Stimulated activated CD8-positive, alpha-beta memory T cell treated with anti-CD3 and anti-CD28 coated beads, Interleukin-7, amount 100 ng/mL, for 48 hours (primary cell): ENCODE measurements around the gene SLC25A19.

Source experiments
- DNase-seq, 2 donors: peaks; one replicate each; pipeline ENCODE4 v3.0.0-alpha.2; 2020; ENCODE audit warnings: low read depth in 1 of 2; ENCODE audit errors: extremely low read depth in 1 of 2

The SLC25A19 gene

GRCh38 chr17:75289115-75289831, at the start of gene SLC25A19:
TSS of gene SLC25A19 (minus strand) at chr17:75289433. CDS start at chr17:75286764, 2,669 bp downstream.
- DNase-seq, result peak; percentile 95 to 98

GRCh38 chr17:75338335-75338734, 49.1 kb upstream of the SLC25A19 start:
- no peak for DNase-seq

- no peak for DNase-seq
Observed at GRCh38 chr17:75335315-75335714, 46.1 kb upstream of the SLC25A19 start.

- no peak for DNase-seq
Observed at GRCh38 chr17:75334723-75335122, 45.5 kb upstream of the SLC25A19 start.

- DNase-seq, result no peak
Observed at GRCh38 chr17:75331671-75332070, 42.4 kb upstream of the SLC25A19 start.

- no peak for DNase-seq
Observed at GRCh38 chr17:75327757-75328156, 38.5 kb upstream of the SLC25A19 start.

GRCh38 chr17:75326226-75326848, 37.1 kb upstream of the SLC25A19 start:
- no peak for DNase-seq

GRCh38 chr17:75325827-75326225, 36.6 kb upstream of the SLC25A19 start:
- no peak for DNase-seq

- DNase-seq, result no peak
Observed at GRCh38 chr17:75325348-75325747, 36.1 kb upstream of the SLC25A19 start.

GRCh38 chr17:75321506-75321905, 32.3 kb upstream of the SLC25A19 start:
- DNase-seq, result no peak

GRCh38 chr17:75319904-75320691, 30.9 kb upstream of the SLC25A19 start:
- no peak for DNase-seq

- DNase-seq, result no peak
Observed at GRCh38 chr17:75318615-75319222, 29.5 kb upstream of the SLC25A19 start.

- no peak for DNase-seq
Observed at GRCh38 chr17:75318211-75318610, 29.0 kb upstream of the SLC25A19 start.

- no peak for DNase-seq
Observed at GRCh38 chr17:75317671-75318070, 28.4 kb upstream of the SLC25A19 start.

GRCh38 chr17:75316253-75316652, 27.0 kb upstream of the SLC25A19 start:
- no peak for DNase-seq

GRCh38 chr17:75315541-75316243, 26.5 kb upstream of the SLC25A19 start:
- DNase-seq, result no peak

- DNase-seq, result no peak
Observed at GRCh38 chr17:75313941-75314551, 24.8 kb upstream of the SLC25A19 start.

- DNase-seq, result no peak
Observed at GRCh38 chr17:75308732-75309629, 19.7 kb upstream of the SLC25A19 start.
